Measurements from ENCODE around the gene TLL1.

- TF ChIP-seq CTCF (IDR thresholded peaks at IDR 0.05): no peak
- TF ChIP-seq POLR2AphosphoS5 (IDR thresholded peaks at IDR 0.05; ENCODE audit: low read depth, low read length): no peak
- TF ChIP-seq, protein P1, sequence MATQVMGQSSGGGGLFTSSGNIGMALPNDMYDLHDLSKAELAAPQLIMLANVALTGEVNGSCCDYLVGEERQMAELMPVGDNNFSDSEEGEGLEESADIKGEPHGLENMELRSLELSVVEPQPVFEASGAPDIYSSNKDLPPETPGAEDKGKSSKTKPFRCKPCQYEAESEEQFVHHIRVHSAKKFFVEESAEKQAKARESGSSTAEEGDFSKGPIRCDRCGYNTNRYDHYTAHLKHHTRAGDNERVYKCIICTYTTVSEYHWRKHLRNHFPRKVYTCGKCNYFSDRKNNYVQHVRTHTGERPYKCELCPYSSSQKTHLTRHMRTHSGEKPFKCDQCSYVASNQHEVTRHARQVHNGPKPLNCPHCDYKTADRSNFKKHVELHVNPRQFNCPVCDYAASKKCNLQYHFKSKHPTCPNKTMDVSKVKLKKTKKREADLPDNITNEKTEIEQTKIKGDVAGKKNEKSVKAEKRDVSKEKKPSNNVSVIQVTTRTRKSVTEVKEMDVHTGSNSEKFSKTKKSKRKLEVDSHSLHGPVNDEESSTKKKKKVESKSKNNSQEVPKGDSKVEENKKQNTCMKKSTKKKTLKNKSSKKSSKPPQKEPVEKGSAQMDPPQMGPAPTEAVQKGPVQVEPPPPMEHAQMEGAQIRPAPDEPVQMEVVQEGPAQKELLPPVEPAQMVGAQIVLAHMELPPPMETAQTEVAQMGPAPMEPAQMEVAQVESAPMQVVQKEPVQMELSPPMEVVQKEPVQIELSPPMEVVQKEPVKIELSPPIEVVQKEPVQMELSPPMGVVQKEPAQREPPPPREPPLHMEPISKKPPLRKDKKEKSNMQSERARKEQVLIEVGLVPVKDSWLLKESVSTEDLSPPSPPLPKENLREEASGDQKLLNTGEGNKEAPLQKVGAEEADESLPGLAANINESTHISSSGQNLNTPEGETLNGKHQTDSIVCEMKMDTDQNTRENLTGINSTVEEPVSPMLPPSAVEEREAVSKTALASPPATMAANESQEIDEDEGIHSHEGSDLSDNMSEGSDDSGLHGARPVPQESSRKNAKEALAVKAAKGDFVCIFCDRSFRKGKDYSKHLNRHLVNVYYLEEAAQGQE (IDR thresholded peaks at IDR 0.05; ENCODE audit: insufficient read depth in 1 of 2, low read depth in 2 of 2, low read length in 1 of 2): no peak
- TF ChIP-seq SIN3A (IDR thresholded peaks at IDR 0.05; ENCODE audit: borderline replicate concordance, insufficient read depth, low read depth, low read length): no peak
- TF ChIP-seq TCF7L2 (IDR thresholded peaks at IDR 0.05; ENCODE audit: low read depth, low read length): no peak
Measured at GRCh38 chr4:166064721-166065120, 191.7 kb downstream of the TLL1 start.

Data from Panc1 (cell line).